ENCODE measurements around the gene C12orf75.
"Not testable (repeated sequence)": the region's sequence is repeated elsewhere in the genome, so short reads cannot be mapped to it uniquely, and the experiment has no call there.

C12orf75 gene

DNA sequence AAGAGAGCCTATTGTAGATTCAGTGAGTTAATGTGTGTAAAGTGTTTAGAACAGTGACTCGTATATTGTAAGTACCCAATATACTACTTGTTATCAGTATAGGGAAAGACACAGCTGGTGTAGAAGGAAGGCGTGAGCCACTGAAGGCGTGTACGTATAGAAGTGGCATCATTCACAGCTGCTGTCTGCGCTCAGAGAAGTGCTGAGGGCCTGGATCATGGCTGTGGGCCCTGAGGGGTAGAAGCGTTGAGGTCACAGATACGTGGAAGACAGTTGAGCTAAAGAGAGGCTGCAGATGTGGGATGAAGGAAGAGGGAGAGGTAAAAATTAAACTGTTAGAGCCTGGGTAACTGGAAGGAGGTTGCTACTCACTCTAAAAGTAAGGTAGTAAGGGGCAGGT, 5.9 kb downstream of the C12orf75 start:
- no peak for DNase-seq (ENCODE audit: low read depth)

DNA sequence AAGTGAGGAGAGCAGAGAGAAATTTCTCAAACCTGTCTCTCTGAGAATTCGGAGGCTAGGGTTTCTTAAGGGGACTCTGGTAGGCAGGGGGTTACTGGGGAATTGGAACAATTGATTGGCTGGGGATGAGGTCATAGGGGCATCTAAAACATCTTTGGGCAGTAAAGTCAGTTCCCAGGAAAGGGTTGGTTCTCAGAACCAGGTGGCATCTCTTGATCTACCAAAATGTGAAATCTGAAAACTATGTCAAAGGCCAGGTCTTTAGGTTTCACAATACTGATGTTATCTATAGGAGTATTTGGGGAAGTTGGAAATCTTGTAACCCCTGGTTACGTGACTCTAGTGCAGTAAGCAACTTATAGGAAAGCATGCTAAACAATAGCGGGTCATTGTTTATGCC, 6.9 kb downstream of the C12orf75 start:
- DNase-seq (ENCODE audit: low read depth): no peak

DNA sequence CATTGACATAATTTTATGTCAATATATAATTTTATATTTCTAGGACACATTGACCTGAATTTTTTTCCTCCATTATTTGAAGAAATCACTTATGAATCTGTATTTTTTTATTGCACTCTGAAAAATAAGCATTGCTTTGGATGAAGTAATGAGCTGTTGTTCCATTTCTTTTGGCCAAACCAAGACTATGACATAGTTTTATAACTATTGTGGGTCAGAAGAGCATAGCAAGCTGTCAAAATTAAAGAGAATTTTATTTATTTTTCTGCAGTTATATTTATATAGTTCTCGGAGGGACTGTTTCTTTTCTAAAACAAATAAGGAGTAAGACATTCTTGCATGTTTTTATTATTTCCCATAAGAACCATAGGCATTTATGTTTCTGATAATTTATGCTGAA, 8.5 kb downstream of the C12orf75 start:
- no peak for DNase-seq (ENCODE audit: low read depth)

DNA sequence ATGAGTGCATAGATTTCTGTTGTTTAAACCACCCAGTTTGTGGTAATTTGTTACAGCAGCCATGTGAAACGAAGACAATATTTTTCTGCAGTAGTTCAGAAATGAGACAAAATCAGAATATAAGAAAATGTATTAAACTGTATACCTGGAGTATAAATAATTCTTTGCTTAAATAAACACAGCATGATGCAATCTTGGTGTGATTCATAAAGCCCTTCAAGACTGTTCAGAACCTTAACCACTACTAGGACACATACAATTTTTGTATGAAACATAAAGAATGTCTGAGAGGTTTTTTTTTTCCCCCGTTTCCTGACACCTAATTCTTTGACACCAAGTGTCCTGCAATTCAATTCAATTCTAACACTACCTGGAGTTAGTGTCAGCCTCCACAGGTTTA, 10.5 kb downstream of the C12orf75 start:
- no peak for DNase-seq (ENCODE audit: low read depth)

DNA sequence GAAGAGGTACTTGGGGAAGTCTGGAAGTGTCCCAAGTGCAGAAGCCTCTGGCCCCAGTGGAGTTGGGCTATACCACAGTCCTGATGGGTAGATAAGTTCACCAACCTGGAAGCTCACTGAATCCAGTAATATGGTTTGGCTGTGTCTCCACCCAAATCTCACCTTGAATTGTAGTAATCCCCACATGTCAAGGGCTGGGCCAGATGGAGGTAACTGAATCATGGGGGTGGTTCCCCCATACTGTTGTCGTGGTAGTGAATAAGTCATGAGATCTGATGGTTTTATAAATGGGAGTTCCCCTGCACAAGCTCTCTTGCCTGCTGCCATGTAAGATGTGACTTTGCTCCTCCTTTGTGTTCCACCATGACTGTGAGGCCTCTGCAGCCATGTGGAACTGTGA, 11.1 kb downstream of the C12orf75 start:
- not testable (repeated sequence) for DNase-seq (ENCODE audit: low read depth)

DNA sequence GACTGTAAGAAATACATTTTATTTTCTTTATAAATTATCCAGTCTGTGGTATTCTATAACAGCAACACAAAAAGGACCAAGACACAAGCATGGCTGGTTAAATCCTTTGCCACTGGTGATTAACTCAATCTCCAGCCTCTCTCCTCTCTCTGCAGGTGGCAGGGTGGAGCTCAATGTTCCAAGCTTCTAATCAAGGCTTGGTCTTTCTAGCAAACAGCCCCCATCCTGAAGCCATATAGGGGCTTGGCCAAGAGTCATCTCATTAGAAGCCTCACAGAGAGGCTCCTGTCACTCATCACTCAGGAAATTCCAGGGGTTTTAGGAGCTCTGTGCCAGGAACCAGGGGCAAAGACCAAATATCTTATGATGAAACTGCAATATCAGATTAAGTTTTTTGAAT, 12.0 kb downstream of the C12orf75 start:
- no peak for DNase-seq (ENCODE audit: low read depth)

DNA sequence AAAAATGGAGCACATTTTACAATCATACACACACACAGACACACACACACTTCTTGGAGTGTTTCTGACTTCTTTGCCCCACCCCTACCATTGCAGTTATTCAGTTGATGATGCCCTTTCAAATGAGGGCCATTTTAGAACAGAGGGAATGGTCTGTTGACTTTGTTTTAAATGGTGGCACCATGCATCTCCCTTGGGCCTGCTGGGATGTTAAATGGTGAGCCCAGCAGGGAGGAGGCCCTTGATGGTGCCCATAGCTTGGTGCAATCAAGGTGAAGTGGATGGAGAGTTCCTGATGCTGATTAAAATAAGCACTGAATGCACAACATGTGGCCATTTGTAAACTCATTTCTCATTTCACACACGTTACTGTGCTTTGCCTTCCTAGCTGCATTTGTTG, 13.3 kb downstream of the C12orf75 start:
- no peak for DNase-seq (ENCODE audit: low read depth)

DNA sequence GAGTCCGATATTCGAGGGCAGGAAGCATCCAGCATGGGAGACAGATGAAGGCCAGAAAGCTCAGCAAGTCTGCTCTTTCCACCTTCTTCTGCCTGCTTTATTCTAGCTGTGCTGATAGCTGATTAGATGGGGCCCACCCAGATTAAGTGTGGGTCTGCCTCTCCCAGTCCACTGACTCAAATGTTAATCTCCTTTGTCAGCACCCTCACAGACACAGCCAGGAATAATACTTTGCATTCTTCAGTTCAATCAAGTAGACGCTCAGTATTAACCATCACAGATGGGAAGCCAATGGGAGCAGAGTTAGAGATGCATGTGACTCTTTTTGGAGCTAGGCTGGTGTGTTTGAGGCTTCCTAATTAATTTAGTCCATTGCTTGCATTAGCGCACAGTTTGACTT, 17.0 kb downstream of the C12orf75 start:
- no peak for DNase-seq (ENCODE audit: low read depth)

DNA sequence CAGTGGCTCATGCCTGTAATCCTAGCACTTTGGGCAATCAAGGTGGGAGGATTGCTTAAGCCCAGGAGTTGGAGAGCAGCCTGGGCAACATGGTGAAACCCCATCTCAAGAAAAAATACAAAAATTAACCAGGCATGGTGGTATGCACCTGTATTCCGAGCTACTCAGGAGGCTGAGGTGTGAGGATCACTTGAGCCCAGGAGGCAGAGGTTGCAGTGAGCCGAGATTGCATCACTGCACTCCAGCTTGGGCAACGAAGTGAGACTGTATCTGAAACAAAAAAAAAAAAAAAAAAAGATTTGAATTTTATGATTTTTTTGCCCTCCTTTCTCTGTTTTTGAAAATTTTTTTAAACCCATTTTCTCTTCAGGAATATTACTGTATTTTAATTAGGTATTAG, 17.7 kb downstream of the C12orf75 start:
- no peak for DNase-seq (ENCODE audit: low read depth)

DNA sequence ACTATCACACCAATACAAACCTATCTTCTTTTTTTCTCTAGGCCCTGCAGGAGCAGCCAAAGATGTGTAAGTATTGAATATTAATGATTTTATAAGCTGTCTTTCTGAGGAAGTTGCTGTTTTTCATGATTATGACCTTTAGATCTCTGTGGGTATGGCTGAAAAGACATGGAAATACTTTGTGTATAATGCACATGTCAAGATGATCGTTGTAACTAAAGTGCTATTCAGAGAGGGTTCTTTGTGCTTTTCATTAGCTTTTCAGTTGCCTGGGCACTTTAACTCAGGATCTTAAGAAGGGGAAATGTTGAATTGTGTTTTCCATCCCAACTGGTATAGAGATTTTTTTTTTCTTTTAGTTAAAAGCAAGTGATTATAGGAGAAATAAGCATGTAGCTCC, 18.1 kb downstream of the C12orf75 start:
- no peak for DNase-seq (ENCODE audit: low read depth)

DNA sequence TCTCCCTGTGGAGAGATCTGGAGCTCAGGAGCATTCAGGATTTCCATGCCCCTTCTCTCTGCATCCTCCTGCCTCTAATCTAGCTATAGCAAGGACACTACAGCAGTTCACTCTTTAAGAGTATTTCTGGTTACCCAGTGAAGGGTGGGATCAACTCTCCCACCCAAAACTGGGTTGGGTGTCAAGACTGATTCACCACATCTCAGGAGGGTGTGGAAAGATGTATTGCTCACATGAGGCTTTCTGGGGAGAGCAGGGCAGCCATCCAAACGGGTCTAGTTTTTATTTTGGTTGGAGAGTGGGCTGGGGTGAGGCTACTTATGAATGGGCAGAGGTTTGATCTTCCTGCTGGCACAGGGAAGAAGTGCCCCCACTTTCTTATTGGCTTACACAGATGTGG, 18.6 kb downstream of the C12orf75 start:
- no peak for DNase-seq (ENCODE audit: low read depth)

DNA sequence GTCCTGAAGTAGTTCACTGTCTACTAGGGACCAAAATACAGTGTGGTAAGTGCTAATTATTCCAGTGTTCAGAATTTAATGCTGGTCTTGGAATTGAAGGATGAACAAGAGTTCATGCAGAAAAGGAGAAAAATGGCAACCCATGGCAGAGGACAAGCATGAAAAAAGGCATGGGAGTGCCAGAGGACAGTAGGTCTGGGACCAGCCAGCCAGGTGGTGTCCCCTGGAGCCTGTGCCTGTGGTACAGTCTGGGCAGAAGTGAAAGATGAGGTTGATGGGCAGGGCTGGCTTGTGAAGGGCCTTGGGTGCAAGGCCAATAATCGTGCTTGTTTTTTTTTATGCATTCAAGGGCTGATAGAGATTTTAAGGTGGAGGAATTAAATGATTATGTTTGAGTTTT, 21.0 kb downstream of the C12orf75 start:
- DNase-seq (ENCODE audit: low read depth): no peak

DNA sequence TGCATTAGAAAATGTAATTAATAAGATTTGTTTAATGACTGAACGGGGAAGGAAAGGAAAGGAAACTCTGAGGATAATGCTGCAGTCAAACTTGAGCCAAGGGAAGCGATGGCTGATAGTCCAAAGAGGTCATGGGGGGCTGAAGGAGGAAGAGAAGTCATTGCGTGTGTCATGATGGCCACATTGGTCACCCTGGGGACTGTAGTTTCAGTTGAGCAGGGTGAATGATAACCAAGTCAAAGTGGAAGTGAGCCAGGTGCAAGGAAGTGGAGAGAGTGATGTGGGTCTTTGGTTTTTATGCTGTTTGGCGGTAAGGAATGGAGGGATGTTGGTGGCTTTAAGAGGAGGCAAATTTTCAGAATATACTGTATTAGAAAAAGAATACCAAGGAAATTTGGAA, 21.6 kb downstream of the C12orf75 start:
- DNase-seq (ENCODE audit: low read depth): no peak

DNA sequence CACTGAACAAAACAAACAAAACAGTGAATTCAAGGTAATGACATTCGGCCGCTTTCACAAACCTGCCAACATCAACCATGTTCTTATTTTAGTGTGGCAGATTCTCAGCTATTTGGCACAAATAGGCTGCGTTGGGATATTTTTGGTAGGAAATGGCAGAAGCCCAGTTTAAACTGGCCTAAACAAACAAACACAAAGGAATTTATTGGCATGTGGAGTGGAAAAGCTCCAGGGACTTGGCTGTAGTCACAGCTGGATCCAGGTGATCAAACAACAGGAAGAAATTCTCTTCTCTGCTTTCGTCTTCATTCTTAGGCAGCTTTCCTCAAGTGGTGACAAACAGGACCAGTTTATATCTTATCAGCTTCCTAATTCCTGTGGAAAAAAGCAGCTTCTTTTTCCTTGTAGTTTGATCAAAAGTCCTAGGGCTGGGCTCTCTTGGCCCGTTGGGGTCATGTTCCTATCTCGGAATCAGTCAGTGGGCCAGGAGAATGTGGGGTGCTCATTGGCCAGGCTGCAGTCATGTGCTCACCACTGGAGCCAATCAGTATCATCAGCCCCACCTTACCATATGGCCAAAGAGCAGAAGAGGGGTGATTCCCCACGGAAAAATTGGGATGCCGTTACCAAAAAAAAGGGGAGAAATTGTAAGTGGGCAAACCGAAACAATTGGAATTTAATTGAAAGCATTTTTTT, 22.6 kb downstream of the C12orf75 start:
- no peak for DNase-seq (ENCODE audit: low read depth)

DNA sequence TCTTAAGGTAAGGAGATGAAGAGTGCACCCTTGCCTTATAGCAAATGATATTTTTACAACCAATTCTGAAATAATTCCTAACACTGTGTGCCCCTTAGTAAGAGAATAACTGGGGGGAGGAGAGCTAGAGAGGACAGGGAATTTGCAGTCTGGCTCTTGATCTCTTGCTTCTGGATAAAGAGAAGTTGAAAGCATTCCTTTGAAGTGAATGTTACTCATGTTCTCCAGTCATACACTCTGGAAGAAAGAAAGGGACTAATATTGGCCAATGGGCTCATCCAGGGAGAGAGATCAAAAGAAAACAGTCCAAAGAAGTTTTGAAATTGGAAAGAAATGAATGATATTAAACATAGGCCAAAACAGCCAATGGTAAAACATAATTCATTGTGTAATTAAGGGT, 25.3 kb downstream of the C12orf75 start:
- no peak for DNase-seq (ENCODE audit: low read depth)

DNA sequence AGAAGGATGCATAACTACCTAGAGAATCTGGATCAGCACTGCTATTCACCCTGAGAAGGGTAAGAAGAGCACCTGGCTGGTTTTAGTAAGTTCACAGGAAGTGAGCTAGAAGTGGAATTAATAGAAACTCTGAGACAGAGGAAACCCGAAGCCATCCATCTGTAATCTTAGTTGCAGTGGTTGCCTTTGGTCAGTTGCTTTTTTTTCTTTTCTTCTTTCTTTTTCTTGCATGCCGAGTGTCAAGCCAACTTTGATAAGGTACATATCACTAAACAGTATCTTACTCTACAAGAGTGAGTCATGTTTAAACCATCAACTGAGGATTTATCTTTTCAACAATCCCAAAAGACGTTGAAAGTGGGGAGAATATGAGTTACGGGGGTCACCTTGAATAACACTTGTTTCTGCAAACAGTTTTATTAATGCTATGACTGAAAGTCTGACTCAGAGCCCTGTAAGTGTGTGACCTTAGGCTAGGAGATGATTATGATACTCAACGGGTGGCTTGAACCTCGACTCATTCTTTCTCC, 26.7 kb downstream of the C12orf75 start:
- DNase-seq (ENCODE audit: low read depth): no peak

DNA sequence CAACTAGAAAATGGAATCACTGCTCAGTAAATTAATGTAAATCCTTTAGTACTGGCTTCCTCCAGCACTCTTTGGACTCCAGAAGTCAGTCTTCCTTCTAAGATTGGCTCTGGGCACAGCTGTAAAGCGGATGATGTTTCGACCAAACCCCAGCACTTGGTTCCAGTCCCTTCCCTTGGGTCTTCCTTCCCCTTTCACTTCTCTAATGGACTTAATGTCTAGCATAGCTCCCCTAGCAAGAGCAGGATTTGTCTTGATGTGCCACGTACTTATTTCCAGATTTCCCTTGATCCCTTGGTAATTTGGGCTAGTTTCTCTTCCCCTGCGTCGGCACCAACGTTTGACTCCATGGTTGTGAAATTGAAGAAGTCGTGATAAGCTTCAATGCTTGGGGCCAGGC, 28.3 kb downstream of the C12orf75 start:
- no peak for DNase-seq (ENCODE audit: low read depth)

DNA sequence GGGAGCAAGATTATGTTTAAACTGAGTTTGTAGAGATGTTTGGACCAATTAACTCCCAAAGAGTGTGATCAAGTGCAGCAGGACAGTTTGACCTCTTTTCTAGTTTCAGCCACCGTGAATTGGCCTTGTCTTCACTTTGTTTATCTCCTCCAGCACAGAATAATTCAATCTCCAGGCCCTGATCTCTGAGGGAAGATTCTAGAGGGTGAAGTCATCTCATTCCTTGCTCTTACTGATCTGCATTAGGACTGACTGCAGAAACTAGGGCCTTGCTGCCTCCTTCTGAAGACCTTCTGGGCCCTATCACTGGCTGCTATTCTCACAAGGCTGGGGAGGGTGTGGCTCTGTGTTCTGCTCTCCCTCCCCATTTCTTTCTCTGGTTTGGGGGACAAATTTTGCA, 29.4 kb downstream of the C12orf75 start:
- DNase-seq (ENCODE audit: low read depth): no peak

DNA sequence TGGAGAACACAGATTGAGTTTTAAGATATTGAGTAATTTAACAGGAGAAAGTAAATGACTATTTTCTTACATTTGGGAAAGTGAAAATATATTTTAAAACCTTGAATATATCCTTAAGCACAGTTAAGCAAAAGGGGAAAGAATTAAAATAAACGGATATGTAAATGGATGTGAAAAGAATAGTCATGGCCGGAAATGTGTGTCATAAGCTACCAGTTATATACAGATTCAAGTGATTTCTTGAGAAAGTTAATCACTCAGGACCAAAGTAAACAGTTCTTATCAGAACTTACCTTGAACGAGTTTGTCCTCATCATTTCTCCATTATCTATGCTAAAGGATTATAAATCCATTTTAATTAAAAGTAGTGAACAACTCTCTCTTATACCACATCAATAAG, 33.4 kb downstream of the C12orf75 start:
- no peak for DNase-seq (ENCODE audit: low read depth)

DNA sequence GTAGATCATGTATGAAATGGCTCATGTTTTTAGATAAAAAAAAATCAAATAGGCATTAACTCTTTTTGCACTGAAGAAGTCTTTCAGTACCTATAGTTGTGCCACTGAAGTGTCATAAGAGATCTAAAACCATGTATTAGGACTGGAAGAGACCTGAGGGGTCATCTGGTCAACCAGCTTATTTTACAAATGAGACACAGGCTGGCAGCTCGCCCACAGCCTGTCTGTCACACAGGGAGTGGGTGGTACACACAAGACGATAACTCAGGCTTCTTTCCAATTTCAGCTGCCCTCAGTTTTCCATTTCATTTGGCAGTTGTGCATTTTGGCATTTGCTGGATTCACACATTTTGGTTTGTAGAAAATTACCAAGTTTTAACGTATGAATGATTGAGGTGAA, 34.7 kb downstream of the C12orf75 start:
- DNase-seq (ENCODE audit: low read depth): no peak

DNA sequence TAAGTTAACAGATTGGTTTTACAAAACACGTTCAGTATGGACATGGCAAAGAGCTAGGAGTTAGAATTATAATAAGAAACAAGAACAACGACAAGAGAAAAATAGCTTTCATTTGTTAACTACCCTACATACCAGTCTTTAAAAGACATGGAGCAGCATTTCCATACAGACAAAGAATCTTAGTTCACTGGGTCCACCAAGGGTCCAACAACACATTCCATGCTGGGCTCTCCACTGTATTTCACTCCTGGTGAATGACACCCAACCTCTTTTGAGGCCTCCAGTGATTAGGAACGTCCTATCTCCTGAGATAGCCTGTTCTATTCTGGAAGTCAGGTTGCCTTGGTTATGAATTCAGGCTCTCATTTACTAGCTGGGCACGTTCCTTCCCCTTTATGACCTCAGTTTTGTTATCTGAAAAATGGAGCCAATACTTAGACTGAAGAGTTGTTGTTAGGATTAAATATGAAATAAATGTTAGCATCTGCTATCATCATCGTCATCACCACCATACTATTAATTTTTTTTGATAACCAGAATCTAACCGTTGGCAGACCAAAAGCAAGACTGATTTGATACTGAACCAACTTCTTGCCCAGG, 37.7 kb downstream of the C12orf75 start:
- no peak for DNase-seq (ENCODE audit: low read depth)

DNA sequence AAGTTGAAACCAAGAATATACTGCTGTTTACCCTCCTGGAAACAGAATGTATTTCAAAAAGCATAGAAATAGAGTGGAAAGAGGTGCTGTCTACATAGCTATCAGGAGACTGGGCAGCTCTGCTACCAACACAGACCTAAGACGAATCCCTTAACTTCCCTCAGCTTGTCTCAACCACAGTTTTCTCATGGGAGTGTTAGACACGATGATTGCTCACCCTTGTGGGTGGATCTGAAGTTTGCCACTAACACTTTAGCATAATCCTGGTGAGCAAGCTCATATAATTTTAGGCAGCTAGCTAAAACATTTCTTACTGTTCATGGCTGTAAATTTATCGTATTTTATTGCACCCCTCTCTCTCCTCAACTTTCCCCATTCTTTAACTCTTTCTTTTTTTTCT, 38.5 kb downstream of the C12orf75 start:
- no peak for DNase-seq (ENCODE audit: low read depth)

DNA sequence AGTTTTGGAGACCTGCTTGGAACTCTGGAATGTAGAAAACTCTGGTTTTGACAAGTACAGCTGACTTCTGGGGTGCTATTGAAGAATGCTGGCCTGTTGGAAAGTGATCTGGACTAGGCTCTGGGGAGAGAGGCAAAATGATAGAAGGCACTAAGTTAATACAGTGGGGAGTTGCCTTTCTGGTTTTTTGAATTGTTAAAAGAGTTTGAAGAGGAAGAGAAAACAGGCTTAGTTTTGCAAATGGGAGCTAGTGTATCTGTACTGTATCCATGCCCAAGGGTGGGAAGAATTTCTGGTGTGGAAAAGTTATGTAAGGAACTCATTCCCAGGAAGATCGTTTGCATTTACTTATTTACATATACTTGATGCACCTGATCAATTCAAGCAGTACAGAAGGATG, 43.8 kb downstream of the C12orf75 start:
- no peak for DNase-seq (ENCODE audit: low read depth)

DNA sequence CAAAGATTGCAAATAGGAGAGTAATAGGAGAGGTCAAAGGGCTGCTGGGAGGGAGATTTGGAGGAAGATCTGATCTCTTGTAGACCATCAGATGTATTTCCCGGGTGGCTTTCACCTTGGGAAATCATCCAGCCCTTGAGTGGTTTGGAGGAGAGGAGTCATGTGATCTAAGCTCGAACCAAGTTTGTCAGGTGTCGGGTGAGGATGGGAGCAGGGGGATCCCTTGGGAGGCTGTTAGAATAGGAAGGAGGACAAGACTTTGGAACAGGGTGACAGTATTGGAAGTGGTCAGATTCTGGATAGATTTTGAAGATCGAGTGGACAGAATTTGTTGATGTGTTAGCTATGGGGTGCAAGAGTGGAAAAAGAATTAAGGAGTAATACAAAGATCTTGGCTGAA, 46.6 kb downstream of the C12orf75 start:
- no peak for DNase-seq (ENCODE audit: low read depth)
